GM08714 (cell line): Measurements from ENCODE around the gene UBE3C.
"Not testable (repeated sequence)": the region's sequence is repeated elsewhere in the genome, so short reads cannot be mapped to it uniquely, and the experiment has no call there.

ENCODE experiments used
- H3K4me3 ChIP-seq: fragments of 200-500 bp; sonication (Bioruptor generic); 2 replicates; pipeline ENCODE4 v1.5.1; 2014; ENCODE audit warnings: mild to moderate bottlenecking, low read length, inconsistent platforms
- ZNF274 ChIP-seq: IDR thresholded peaks from 2 replicates; pipeline ENCODE4 v1.6.1; 2012; ENCODE audit warnings: mild to moderate bottlenecking, low read depth, low read length

Gene UBE3C

GRCh38 chr7:157274991-157275427, 136.3 kb downstream of the UBE3C start:
- TF ChIP-seq ZNF274, result no peak
- H3K4me3 ChIP-seq, result no peak overlapping the region

GRCh38 chr7:157276091-157276561, 137.4 kb downstream of the UBE3C start:
- H3K4me3 ChIP-seq, result no peak overlapping the region
- TF ChIP-seq ZNF274, result no peak

- no peak for TF ChIP-seq ZNF274
- no peak overlapping the region for H3K4me3 ChIP-seq
Observed at GRCh38 chr7:157276731-157277562, 138.2 kb downstream of the UBE3C start.

GRCh38 chr7:157277568-157277967, 138.8 kb downstream of the UBE3C start:
- H3K4me3 ChIP-seq, result not testable (repeated sequence)

GRCh38 chr7:157278167-157278790, 139.6 kb downstream of the UBE3C start:
- H3K4me3 ChIP-seq, result no peak overlapping the region
- TF ChIP-seq ZNF274, result no peak

GRCh38 chr7:157278791-157279724, 140.3 kb downstream of the UBE3C start:
- no peak overlapping the region; the same call in 1 of the 2 replicates for H3K4me3 ChIP-seq
- no peak for TF ChIP-seq ZNF274

- TF ChIP-seq ZNF274, result no peak
- no peak overlapping the region; the same call in 1 of the 2 replicates for H3K4me3 ChIP-seq
Observed at GRCh38 chr7:157279741-157280215, 141.1 kb downstream of the UBE3C start.

- no peak overlapping the region for H3K4me3 ChIP-seq
Observed at GRCh38 chr7:157280216-157280841, 141.6 kb downstream of the UBE3C start.

GRCh38 chr7:157281221-157281998, 142.7 kb downstream of the UBE3C start:
- H3K4me3 ChIP-seq, result no peak overlapping the region
- no peak for TF ChIP-seq ZNF274

More at GRCh38 chr7:157280216-157280841, 141.6 kb downstream of the UBE3C start:
- no peak for TF ChIP-seq ZNF274

GRCh38 chr7:157282141-157282801, 143.5 kb downstream of the UBE3C start:
- no peak for TF ChIP-seq ZNF274

GRCh38 chr7:157284229-157285014, 145.7 kb downstream of the UBE3C start:
- H3K4me3 ChIP-seq, result no peak overlapping the region
- TF ChIP-seq ZNF274, result no peak

More at GRCh38 chr7:157282141-157282801, 143.5 kb downstream of the UBE3C start:
- H3K4me3 ChIP-seq, result no peak overlapping the region
